NCI-H2081 treated with DMSO at 0.1 percent for 48 hours (cell line): ENCODE measurements around the gene CPE.
"Not testable (repeated sequence)": the region's sequence is repeated elsewhere in the genome, so short reads cannot be mapped to it uniquely, and the experiment has no call there.

Experiments
- DNase-seq: peaks from one replicate; lab custom pipeline; 2025; lab: John Stamatoyannopoulos, UW

Gene CPE

GRCh38 chr4:165404696-165405095, 25.9 kb downstream of the CPE start:
- no peak for DNase-seq

- no peak for DNase-seq
Observed at GRCh38 chr4:165410214-165410613, 31.4 kb downstream of the CPE start.

- no peak for DNase-seq
Observed at GRCh38 chr4:165415910-165416309, 37.1 kb downstream of the CPE start.

- DNase-seq = no peak
Observed at GRCh38 chr4:165418073-165418472, 39.3 kb downstream of the CPE start.

GRCh38 chr4:165425629-165426028, 46.8 kb downstream of the CPE start:
- no peak for DNase-seq

- DNase-seq = no peak
Observed at GRCh38 chr4:165426331-165426730, 47.5 kb downstream of the CPE start.

GRCh38 chr4:165426823-165427222, 48.0 kb downstream of the CPE start:
- DNase-seq = no peak

GRCh38 chr4:165428957-165429356, 50.1 kb downstream of the CPE start:
- no peak for DNase-seq

- DNase-seq = no peak
Observed at GRCh38 chr4:165433529-165433928, 54.7 kb downstream of the CPE start.

- DNase-seq = no peak
Observed at GRCh38 chr4:165437691-165438090, 58.9 kb downstream of the CPE start.

- no peak for DNase-seq
Observed at GRCh38 chr4:165439344-165439743, 60.5 kb downstream of the CPE start.

GRCh38 chr4:165439981-165440380, 61.2 kb downstream of the CPE start:
- DNase-seq = no peak

GRCh38 chr4:165440415-165441158, 61.8 kb downstream of the CPE start:
- no peak for DNase-seq

- no peak for DNase-seq
Observed at GRCh38 chr4:165443276-165443675, 64.5 kb downstream of the CPE start.

- DNase-seq = no peak
Observed at GRCh38 chr4:165448700-165449099, 69.9 kb downstream of the CPE start.

GRCh38 chr4:165449333-165449732, 70.5 kb downstream of the CPE start:
- DNase-seq = no peak

- no peak for DNase-seq
Observed at GRCh38 chr4:165450871-165451270, 72.1 kb downstream of the CPE start.

GRCh38 chr4:165453140-165453539, 74.3 kb downstream of the CPE start:
- DNase-seq = not testable (repeated sequence)

GRCh38 chr4:165454426-165454825, 75.6 kb downstream of the CPE start:
- no peak for DNase-seq

GRCh38 chr4:165457793-165458192, 79.0 kb downstream of the CPE start:
- no peak for DNase-seq

GRCh38 chr4:165458471-165458870, 79.7 kb downstream of the CPE start:
- no peak for DNase-seq

- no peak for DNase-seq
Observed at GRCh38 chr4:165461159-165461821, 82.5 kb downstream of the CPE start.

- DNase-seq = no peak
Observed at GRCh38 chr4:165462009-165462408, 83.2 kb downstream of the CPE start.

- DNase-seq = no peak
Observed at GRCh38 chr4:165464376-165464775, 85.6 kb downstream of the CPE start.
